Measurements from ENCODE around the gene PNMA5.
"Not testable (repeated sequence)": the region's sequence is repeated elsewhere in the genome, so short reads cannot be mapped to it uniquely, and the experiment has no call there.

DNA sequence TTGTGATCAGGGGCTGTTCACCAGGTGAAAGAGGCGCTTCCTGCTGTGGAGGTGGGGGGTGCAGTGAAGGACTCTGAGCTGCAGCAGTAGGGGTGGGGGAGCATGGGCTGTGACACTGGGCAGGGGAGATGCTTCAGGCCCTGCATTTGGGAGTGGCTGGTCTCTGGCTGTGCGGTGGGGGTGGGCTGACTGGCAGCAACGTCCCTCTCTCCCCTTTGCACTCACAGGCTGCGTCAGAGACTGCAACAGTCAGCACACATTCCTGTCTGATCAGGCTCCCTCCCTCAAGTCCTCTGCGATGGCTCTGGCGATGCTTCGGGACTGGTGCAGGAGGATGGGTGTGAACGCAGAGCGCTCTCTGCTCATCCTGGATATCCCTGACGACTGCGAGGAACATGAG lies 34.6 kb upstream of the PNMA5 start:
- TF ChIP-seq CTCF (IDR thresholded peaks at IDR 0.05); JUND (IDR thresholded peaks at IDR 0.05); TEAD4 (IDR thresholded peaks at IDR 0.05; ENCODE audit: borderline replicate concordance, insufficient read depth); RCOR1 (IDR thresholded peaks at IDR 0.05; ENCODE audit: low read length); MEF2A (IDR thresholded peaks at IDR 0.05; ENCODE audit: borderline replicate concordance, low read depth); USF2 (IDR thresholded peaks at IDR 0.05; ENCODE audit: borderline replicate concordance, low read depth, low read length): not testable (repeated sequence)
- TF ChIP-seq, protein P1, sequence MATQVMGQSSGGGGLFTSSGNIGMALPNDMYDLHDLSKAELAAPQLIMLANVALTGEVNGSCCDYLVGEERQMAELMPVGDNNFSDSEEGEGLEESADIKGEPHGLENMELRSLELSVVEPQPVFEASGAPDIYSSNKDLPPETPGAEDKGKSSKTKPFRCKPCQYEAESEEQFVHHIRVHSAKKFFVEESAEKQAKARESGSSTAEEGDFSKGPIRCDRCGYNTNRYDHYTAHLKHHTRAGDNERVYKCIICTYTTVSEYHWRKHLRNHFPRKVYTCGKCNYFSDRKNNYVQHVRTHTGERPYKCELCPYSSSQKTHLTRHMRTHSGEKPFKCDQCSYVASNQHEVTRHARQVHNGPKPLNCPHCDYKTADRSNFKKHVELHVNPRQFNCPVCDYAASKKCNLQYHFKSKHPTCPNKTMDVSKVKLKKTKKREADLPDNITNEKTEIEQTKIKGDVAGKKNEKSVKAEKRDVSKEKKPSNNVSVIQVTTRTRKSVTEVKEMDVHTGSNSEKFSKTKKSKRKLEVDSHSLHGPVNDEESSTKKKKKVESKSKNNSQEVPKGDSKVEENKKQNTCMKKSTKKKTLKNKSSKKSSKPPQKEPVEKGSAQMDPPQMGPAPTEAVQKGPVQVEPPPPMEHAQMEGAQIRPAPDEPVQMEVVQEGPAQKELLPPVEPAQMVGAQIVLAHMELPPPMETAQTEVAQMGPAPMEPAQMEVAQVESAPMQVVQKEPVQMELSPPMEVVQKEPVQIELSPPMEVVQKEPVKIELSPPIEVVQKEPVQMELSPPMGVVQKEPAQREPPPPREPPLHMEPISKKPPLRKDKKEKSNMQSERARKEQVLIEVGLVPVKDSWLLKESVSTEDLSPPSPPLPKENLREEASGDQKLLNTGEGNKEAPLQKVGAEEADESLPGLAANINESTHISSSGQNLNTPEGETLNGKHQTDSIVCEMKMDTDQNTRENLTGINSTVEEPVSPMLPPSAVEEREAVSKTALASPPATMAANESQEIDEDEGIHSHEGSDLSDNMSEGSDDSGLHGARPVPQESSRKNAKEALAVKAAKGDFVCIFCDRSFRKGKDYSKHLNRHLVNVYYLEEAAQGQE (IDR thresholded peaks at IDR 0.05; ENCODE audit: low read depth, low read length): not testable (repeated sequence)
- TF ChIP-seq, protein P2, sequence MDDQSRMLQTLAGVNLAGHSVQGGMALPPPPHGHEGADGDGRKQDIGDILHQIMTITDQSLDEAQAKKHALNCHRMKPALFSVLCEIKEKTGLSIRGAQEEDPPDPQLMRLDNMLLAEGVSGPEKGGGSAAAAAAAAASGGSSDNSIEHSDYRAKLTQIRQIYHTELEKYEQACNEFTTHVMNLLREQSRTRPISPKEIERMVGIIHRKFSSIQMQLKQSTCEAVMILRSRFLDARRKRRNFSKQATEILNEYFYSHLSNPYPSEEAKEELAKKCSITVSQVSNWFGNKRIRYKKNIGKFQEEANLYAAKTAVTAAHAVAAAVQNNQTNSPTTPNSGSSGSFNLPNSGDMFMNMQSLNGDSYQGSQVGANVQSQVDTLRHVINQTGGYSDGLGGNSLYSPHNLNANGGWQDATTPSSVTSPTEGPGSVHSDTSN (IDR thresholded peaks at IDR 0.05): not testable (repeated sequence)
